HPDE6-E6E7 (cell line): Measurements from ENCODE around the gene GAREM1.

ENCODE experiments used
- DNase-seq: peaks from one replicate; pipeline ENCODE4 v3.0.0; 2011; ENCODE audit warnings: missing footprints; ENCODE audit errors: extremely low spot score

The GAREM1 gene

DNA sequence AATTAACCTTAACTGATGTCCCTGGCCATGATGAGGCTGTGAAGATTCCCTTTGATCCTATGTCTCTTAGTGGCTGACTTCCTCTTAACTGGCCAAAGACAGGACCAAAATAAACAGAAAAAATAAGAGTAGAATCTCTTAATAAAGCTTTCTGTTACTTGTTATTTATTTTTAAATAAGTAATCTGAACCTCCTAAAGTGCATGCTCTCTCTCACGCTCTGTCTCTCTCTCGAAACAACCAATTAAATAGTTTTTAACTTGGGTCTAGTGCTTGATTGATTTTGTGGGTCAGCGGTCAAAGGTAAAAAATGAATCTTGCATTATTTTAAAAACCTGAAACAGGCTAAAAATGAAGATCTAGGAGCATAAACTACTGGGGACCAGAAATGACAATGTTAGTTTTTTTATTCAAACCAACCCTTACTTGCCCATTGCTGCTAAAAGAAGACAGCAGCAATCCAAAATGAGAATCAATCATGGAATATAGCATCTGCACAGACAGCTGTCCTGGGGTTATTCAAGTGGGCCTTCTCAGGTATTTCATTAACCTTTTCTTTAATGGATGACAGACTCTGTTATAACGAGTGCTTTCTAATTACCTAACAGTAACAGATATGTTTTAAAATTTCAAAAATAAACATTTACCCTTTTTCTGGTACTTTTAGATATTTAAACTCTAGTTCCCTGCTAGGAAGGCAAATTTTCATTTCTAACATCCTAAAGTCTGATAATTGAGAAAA lies 11.2 kb downstream of the GAREM1 start:
- no peak for DNase-seq

DNA sequence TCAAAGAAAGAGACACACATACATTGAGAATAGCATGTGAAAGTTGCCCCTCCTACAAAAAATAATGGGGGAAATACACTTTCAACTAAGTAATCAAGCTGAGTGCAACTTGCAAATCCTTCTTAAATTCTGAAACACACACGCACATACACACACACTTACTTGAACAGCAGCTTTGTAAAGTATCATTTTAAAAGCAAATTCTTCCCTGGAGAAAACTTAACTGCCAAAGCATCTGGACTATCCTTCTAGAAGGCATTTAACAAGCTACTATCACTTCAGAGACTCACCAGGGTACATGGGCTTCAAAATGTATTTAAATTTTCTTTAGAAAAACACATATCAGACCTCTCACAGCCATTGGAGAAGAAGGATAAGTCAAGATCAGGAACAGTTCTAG lies 15.3 kb downstream of the GAREM1 start:
- DNase-seq: no peak

DNA sequence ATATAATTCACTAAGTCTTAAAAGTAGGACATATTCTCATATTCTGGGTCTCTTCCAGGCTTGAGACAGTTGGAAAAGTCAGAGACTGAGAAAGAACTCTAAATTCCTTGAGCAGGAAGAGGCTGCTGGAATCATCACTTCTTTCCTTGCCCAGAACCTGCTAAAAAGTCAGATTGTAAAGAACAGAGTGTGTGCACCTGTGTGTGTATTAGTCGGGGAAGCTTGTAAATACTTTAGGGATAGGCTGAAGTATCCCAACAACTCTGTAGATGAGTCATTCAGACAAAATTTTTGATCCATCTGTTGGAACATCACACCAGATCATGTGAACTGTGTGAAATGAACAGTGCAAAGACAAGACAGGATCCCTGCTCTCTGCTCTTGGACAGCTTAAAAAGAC lies 16.1 kb downstream of the GAREM1 start:
- DNase-seq: no peak

DNA sequence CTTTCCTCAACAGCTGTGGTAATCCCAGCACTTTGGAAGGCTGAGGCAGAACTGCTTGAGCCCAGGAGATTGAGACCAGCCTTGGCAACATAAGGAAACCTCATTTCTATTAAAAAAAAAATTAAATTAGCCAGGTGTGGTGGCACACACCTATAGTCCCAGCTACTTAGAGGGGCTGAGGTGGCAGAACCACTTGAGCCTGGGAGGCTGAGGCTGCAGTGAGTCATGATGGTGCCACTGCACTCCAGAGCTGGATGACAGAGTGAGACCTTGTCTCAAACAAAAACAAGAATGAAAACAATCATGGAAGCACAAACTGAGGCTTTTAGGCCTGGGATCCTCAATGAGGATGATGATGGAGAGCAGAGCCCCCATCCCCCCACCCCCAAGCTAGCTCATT lies 19.8 kb downstream of the GAREM1 start:
- DNase-seq: no peak

DNA sequence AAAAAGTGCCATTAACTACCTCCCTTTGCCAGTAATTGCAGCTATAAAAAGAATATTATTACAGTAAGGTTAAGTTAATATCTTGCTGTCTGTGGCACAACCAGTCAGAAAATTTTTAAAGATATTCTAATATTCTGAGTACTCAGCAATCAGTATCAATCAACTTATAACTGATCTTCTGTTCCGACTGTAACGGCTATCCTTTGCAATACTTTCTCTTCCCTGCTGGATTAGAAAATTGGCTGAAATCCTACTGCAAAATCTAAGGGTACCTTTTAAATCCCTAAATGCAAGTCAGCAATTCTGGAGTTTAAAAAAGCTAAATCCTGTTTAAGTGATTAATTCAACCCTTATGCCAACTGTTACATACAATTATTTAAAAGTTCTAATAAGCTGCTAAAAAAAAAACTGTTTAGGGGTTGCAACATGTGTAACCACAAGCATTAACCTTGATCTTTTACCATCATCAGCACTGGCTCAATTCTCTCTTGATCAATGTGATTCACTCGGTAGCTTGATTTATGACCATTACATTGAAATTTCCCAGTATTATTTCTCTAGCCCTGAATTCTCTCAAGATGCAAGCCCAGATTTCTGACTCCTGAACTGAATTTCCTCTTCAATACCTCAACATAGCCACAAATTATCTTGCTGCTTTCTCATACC lies 20.5 kb downstream of the GAREM1 start:
- no peak for DNase-seq

DNA sequence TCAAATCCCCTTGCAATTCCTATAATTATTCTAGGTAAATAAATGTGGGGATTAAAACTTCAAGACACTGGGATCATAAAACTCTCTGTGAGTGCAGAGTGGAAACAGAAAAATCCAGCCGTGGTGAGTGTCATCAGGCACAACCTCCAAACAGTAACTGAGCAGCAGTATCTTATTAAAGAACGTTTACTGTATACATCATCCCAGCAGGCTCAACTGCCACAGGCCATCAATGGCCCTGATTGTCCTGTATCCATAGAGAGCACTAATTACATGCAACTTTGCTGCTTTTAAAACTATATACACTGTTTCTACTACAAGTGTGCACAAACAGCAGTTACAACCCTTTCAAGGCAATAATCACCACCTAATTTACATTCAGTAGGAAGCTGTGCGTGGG lies 23.9 kb downstream of the GAREM1 start:
- DNase-seq: no peak

DNA sequence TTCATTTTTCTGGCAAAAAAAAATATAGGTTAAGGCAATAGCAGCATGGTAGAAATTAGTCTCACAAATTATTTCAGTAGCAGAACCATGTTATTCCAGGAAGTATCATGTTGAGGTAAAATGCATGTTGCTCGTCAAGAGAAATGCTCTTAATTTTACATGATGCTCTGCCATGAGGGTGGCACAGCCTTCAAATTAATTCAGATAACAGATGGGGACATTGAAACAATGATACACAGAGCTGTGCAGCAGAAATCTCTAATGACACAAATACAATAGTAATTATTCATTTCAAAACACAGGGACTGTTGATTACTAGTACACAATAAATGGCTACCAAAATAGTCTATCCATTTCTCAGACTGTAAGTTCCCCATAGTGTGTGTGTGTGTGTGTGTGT lies 24.8 kb downstream of the GAREM1 start:
- DNase-seq: no peak

DNA sequence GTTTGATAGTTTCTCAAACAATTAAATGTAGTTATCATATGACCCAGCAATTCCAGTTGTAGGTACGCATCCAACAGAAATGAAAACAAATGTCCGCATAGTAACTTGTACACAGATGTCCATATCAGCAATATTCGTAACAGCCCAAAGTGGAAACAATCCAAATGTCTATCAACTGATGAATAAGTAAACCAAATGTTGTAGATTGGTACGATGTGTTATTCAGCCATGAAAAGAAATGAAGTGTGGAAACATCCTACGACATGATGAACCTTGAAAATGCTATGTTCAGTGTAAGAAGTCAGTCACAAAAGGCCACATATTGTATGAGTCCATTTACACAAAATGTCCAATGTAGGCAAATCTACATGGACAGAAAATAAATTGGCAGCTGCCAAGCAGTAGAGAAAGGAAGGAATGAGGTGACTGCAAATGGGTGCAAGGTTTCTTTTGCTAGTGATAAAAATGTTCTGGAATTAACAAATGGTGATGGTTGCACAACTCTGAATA lies 26.9 kb downstream of the GAREM1 start:
- DNase-seq: no peak

DNA sequence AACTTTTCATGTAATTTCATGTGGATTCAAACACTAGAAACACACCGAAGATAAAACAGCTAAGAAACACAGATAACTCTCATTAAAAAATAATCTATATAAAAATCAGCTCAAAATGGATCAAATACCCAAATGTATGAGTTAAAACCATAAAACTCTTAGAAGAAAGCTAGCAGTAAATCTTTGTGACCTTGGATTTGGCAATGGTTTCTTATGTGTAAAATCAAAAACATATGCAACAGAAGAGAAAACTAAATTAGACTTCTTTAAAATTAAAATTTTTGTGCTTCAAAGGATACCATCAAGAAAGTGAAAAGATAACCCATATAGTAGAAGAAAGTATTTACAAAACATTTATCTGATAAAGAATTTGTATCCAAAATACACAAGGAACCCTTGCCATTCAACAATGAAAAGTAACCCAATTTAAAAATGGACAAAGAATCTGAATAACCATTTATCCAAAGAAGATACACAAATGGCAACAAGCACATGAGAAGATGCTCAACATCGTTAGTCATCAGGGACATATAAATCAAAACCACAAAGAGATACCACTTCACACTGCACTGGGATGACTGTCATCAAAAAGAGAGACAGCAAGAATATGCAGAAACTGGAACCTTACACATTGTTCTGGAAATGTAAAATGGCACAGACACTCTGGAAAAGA lies 27.5 kb downstream of the GAREM1 start:
- no peak for DNase-seq

DNA sequence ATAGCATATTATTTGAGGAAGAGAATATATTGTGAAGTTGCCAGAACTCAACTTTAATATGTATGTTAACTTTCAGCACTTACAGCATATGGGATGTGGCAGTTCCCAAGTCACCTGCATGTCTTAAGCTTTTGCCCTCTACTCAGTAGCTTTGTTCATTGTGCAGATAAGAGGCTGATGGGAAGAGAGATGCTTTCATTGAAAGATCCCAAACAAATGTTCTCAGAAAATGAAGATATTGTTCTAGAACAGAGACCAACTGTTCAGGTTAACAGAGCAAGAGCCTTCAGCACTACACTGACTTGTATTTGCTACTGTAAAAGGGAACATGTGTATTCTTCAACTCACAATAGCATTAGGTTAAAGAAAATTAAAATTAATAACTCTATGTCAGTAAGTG lies 28.1 kb downstream of the GAREM1 start:
- DNase-seq: no peak

DNA sequence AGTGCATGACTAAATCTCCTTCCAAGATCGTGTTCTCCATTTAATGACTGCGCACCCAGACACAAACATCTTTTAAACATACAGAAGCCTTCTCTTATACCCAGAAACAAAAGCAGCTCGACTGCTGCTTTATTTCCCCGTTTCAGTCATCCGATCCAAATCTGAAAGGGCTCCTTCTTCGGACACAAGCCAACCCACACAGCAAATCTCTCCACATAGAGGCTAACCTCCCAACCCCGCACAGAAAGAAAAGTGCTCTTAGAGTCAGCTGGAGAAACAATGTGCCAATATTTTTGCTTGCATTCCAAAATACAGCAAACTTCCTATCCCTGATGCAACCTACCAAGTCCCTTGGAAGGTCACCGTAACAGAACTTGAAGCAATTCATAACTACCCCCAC lies 29.1 kb downstream of the GAREM1 start:
- DNase-seq: no peak

DNA sequence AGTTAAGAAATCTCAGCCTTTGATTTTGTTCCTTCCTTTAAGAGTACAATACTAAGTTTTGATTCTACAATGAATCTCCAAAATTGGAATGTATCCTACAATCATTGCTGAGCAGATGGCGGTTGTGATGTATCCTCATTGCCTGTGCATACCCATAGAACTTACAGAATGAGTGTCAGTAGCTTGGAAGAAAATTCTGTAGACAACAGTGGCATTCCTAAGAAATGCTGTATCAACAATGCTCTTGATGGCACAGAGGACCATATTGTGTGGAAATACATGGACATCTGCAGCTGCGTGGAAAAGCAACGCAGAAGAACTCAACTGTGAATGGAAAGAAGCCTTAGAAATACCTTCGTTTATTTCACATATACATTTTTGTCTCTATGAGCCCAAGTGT lies 30.2 kb downstream of the GAREM1 start:
- DNase-seq: no peak

DNA sequence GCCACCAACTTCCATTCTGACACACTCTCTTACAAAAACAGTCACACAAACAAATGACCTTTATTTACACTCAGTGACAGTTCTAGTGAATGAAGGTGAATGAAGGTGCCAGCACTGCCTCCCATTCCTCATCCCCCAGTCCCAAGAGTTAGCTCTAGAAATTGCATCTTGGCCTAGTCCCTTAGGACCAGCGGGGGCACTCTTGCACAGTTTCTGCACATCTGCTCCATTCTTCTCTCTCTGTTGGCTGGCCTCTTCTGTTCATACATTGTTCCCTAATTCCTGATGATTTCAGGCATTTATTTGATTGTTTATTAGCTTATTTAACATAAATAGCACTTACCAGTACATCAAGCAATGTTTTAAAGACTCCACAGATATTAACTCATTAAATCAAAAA lies 30.9 kb downstream of the GAREM1 start:
- no peak for DNase-seq

DNA sequence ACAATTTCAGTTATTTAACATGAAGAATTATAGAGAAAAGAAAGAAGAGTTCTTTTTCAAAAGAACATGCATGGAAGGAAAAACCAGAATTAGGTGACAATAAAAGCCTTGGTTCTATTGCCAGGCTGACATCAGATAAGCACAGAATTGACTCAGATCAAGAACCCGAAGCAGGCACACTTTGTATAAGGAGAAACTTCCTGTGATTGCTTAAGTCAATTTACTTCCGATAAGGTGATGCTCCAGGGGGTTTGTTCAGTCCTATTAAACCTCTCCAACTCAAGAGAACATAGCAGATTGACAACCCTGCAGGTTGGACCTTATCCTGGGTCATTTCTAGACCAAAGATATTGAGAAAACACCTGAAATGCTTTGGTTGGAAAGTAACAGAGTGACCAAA lies 31.4 kb downstream of the GAREM1 start:
- no peak for DNase-seq

DNA sequence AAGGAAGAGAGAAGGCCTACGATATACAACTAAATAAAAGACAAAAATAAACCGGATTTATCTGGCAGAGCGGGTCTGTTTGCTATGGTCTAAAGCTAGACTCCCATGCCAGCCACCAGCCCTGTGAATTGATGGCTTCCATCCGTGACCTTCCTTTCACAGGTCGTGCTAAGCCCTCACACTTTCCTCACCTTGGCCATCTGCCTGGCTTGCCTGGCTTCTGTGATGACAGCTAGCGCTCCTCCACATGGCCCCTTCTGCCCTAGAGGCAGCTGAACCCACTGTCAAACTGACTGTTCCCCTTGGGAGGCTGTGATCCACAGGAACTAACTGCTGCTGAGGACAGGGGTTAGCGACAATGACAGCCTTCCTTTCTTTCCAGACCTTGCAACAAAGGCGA lies 32.5 kb downstream of the GAREM1 start:
- DNase-seq: no peak

DNA sequence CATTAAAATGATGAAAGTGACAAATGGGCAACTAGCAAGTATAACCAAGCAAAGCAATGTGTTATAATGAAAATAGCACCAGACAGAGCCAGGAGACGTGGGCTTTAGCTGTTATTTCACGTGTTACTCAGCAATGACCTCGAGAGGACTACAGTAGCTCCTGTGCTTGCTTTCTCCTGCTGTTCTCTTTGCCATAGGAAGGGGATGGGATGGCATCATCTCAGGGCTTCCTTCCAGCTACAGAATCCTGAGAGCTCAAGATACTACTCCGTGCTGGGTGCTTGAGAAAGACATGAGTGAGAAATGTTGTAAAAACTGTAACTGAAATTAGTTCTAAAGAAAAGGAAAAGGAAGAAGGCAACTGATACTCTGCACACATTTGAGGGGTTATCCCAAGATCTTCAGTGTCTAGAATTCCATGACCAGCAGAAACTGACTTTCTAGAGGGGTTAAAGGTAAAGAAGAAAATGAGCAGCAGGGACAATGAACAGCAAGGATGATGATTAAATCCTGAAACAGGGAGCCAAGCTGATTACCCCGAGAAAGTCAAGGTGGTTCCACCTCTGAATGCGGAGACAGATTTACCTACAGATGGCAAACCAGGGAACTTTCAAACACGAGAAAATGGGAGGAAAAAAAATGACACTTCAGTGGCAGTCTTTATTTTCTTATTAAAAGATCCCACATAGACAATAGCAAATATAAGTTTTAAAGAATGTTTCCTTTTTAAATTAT lies 33.4 kb downstream of the GAREM1 start:
- DNase-seq: no peak

DNA sequence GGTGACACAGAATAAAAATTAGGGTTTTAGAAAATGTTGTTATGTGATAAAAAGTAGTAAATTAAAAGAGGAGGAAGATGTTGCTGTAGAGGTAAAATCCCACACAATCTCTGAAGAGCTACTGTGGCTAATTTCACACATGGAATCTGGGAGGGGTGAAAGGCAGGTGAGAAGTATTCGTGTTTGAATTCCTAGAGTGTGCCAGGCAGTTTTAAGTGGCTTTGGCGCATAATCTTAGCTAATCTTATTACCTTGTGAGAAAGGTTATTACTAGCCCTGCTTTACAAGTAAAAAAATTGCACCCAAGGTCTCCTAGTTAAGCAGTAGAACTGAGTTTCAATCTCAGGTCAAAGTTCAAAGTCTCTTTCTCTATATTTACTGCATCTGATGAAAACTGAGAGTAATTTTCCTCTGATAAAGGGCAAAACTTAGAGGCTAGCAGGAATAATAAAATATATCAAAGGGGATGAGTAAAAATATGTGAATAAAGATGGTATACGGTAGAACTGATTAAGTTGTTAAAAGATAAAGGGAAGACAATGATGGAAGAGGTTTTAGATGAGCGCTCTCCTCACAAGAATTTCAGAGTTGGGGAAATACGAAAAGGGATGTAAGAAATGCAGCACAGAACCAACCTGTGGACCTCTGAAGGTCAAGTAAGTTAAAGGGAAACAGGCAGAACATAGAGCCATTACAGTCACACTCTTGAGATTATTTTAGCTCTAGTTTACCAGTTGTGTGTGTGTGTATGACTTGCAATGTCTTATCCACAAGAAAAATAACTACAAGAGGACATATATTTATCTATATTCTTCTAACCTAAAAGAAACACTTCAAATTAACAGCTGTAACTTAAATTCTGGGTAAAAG lies 34.8 kb downstream of the GAREM1 start:
- no peak for DNase-seq

DNA sequence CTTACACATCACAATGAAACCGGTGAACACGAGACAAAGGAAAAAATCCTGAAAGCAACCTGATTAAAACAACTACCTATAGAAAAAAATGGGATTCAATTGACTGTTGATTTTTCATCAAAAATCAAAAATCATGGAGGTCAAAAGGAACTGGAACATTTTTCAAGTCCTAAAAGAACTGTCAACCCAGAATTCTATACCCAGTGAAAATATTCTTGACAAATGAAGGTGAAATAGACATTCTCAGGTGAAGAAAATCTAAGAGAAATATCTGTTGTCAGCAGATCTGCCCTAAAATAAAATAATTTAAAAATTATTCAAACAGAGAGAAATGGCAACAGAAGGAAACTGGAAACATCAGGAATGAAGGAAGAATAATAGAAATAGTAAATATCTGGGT lies 38.9 kb downstream of the GAREM1 start:
- no peak for DNase-seq

DNA sequence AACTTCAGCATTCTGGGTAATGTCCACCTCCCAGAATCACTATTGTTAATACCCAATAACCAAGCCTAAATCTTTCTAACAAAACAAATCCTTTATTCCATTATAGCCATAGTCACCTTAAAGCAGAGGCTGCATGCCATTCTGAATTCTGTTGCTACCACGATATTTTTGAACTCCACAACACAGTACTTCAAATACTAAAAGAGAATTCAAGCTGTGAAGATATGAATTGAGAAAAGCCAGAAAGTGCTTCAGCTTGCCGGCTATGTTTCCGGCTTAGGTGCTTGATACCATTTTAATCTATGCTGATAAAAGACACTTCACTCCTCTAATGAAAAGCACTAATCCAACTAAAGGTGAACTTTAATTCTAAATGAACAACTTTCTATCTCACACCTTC lies 41.3 kb downstream of the GAREM1 start:
- DNase-seq: no peak

DNA sequence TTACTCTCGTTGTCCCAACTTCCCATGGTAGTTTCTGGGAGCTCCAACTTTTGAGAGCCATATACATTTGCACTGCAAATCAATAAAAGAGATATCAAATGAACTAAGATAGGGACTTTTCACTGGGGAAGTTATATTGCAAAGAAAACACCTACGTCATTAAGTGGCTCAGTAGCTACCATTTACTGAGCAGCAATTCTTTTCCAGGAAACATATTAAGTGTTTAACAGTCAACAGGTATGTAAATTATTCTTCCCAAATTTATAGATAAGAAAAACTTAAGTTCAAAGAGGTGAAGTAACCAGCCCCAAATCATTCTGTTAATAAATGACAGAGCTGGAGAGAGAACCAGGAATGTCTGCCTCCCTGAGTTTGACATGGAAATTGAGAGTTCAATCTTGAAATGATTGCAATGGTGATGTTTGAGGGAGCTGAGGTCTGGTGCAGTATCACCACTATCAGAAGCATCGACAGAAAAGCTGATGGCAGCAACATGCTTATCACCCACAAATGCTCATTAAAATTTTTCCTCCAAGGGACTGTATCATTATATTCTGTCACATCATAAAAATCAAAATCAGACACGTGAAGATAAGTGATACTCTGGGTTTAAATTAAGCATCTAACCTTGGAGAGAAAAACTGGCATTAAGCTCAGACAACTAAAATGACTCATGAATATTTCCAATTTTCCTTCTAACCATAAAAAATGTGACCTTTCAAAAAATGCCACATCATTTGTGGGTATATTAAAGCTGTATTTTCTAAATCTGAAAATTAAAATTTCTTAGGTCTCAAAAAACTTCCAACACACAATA lies 43.4 kb downstream of the GAREM1 start:
- DNase-seq: no peak
